GM19452 (cell line): ENCODE results near the gene TRAF3.
"Not testable (repeated sequence)": the region's sequence is repeated elsewhere in the genome, so short reads cannot be mapped to it uniquely, and the experiment has no call there.

Experiments used
- ATAC-seq: cut with Tn5 transposase; IDR thresholded peaks from one replicate; pipeline ENCODE4 v1.9.1; 2021; ENCODE audit not compliant: unreplicated experiment

The TRAF3 gene

GRCh38 chr14:102805941-102806340, 28.7 kb downstream of the TRAF3 start:
- no peak for ATAC-seq

- no peak for ATAC-seq
These were observed 29.2 kb downstream of the TRAF3 start for GRCh38 chr14:102806447-102806846.

- no peak for ATAC-seq
These were observed 29.8 kb downstream of the TRAF3 start for GRCh38 chr14:102807013-102807406.

GRCh38 chr14:102809870-102810269, 32.6 kb downstream of the TRAF3 start:
- ATAC-seq: no peak

GRCh38 chr14:102810523-102810922, 33.3 kb downstream of the TRAF3 start:
- ATAC-seq: no peak

GRCh38 chr14:102811254-102811963, 34.2 kb downstream of the TRAF3 start:
- ATAC-seq: no peak

GRCh38 chr14:102811971-102812370, 34.7 kb downstream of the TRAF3 start:
- no peak for ATAC-seq

- ATAC-seq: no peak
These were observed 36.4 kb downstream of the TRAF3 start for GRCh38 chr14:102813691-102814090.

- no peak for ATAC-seq
These were observed 40.1 kb downstream of the TRAF3 start for GRCh38 chr14:102817318-102817717.

- ATAC-seq: no peak
These were observed 41.0 kb downstream of the TRAF3 start for GRCh38 chr14:102817942-102818940.

- peak; percentile 77 for ATAC-seq
These were observed 42.0 kb downstream of the TRAF3 start for GRCh38 chr14:102819176-102819628.

GRCh38 chr14:102819747-102820330, 42.6 kb downstream of the TRAF3 start:
- ATAC-seq: peak; percentile 28

- ATAC-seq: no peak
These were observed 44.0 kb downstream of the TRAF3 start for GRCh38 chr14:102821252-102821651.

GRCh38 chr14:102822311-102822863, 45.1 kb downstream of the TRAF3 start:
- ATAC-seq: no peak

GRCh38 chr14:102822887-102823286, 45.6 kb downstream of the TRAF3 start:
- ATAC-seq: not testable (repeated sequence)

GRCh38 chr14:102823546-102823945, 46.3 kb downstream of the TRAF3 start:
- ATAC-seq: no peak

GRCh38 chr14:102824832-102825231, 47.6 kb downstream of the TRAF3 start:
- no peak for ATAC-seq

- ATAC-seq: no peak
These were observed 48.3 kb downstream of the TRAF3 start for GRCh38 chr14:102825307-102826095.

- ATAC-seq: no peak
These were observed 48.9 kb downstream of the TRAF3 start for GRCh38 chr14:102826161-102826560.
